ENCODE measurements around the gene LDLRAD4.

Gene LDLRAD4

DNA sequence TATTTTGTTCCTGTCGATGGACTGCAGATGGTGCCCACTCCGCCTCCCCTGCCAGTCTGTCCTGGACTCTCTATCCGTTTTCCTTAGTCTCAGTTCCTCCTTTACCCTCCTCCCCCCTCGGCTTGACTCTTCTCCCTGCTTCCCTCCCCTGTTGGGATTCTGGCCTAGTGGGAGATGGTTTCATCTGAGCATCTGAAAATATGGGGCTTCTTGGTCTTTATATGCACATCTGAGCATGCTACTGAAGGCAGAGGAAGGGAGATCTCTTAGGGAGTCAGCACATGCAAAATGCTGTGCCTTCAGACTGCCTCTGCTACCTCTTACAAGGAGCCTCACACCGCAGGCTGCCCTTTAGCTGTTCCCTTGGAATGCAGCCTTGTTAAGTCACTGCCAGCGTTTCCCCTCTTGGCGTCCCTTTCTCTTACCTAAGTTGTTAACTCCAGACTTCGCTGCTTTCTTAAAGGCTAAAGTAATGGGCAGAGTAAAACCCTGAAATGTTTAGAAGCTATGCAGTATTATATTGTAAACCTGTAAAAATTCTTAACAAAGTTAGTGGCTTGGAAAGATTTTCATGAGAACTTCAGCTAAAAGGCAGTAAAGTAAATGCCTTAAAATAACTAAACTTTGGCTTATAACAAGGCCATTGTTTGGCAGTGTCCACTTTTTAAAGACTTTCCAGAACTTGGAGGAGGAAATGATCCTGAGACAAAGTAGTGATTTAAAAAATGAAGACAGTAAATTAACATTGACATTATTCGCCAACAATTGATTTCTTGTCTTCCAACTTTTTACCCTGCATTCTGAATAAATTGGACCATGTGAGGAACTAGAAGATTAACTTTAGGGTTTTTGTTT, 49.8 kb downstream of the LDLRAD4 start:
- no peak for DNase-seq

DNA sequence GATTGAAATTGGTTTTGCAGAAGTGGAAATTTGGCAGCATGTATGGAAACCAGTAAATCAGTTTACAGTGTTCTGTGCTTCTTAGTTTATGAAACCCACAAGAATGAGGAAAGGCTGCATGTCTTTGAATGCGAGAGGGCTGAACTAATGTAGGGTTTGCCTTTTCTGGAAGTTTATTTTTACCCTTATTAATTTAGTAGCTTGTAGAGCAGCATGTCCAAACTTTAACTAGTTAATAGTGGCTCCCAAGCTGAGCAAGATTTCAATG, 50.4 kb downstream of the LDLRAD4 start:
- no peak for DNase-seq

DNA sequence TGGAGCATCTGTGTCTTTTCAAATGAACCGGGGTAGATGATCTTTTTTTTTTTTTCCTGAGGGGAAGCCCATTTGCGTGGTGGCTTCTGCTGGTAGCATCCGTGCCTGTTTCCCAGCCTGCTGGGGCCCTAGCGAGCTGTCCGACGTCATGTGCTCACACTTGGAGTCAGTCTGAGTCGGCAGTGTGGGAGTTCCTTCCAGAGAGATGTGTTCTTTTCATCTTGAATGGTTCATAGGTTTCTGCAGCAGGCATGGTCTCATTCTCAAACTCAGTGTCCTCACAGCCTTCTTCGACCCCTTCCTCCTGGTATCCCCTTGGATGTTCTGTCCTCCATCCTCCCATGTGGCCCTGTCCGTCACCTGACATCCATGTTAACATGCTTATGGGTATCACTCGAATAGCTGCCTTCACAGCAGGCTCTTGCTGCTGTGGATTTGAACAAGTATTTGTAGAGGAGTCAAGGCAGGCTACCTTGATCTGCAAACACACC, 51.0 kb downstream of the LDLRAD4 start:
- DNase-seq, result no peak

DNA sequence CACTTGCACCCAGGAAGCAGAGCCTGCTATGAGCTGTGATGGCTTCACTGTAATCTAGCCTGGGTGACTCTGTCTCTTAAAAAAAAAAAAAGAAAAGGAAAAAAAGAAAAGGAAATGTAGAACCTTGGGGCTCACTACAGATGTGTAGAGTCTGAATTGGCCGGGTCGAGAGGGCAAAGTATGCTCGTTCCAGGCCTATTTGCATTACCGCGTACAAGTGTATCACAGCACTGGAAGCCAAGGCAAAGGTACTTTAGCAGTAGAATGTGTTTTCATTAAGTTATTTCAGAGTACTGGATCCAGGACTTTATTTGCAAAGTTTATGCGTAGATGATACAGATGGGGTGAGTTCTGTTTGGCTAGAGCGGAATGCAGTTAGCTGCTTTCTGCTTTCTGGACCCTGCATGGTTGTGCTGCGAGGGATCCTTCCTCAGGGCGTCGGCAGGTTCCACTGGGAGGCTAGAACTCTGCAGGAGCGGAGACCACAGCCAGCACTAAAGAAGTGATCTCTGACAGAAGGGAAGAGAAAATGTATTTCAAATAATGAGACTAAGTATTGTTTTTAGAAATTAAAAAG, 51.8 kb downstream of the LDLRAD4 start:
- DNase-seq, result no peak

DNA sequence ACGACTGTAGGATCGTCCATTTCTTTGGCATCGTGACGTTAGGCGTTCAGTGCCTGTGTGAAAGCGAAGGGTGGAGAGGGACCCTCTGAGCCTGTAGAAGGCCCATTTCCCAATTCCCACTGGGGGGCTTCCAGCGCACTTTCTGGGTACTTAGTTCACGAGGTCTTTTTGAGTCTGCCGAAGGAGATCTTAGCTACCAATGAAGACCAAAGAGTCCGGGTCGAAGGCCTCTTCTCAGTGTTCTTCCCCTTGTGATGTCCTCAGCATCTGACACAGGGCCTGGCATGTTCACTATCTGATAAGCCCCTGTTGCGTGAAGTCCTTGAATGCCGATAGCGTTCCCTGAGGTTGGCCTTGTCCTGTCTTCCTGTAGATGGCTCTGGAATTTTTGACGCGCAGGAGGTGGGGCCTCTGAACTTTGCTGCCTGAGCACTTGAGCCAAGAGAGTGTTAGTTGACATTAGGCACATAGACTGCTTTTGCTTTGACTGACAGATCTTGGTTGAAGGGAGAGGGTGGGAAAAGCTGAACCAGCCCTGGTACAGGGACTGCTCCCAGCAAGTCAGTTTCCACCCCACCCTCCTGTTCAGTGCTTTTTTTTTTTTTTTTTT, 52.8 kb downstream of the LDLRAD4 start:
- DNase-seq, result no peak

DNA sequence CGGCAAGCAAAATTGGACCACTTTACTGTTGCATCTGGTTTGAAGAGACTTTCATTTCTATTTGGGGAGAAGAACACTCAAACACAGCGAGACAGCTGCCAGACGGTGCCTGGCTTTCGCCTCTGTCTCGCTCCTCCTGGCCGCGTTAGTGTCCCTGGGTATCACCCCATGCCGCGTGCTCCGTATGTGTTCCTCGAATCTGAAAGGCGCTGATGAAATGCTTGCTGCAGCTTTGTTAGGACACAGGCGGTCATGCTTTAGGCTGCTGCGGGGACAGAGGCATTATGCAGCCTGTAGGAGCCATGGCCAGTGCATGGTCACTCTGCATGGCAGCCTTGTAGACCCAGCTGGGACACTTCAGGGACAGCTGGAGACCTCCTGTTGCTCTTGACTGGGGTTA, 53.9 kb downstream of the LDLRAD4 start:
- no peak for DNase-seq

DNA sequence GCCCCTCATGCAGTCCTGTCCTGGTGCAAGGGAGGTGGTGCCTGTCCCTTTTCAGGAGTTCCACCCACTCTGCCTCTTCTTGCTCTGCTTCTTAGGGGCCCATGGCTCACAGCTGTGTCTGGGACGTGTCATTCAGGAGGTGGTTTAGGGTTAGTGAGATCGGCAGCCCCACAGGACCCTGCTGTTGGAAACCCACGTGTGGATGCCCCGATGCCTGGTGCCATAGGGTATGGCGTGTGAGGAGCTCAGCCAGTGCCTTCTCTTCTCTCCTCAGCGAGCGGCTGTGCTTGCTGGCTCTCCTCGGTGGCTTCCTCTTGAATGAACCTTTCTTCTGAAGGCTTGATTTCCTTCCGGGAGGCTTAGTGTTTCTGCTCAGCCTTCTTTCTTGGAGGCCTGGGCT, 55.2 kb downstream of the LDLRAD4 start:
- no peak for DNase-seq

DNA sequence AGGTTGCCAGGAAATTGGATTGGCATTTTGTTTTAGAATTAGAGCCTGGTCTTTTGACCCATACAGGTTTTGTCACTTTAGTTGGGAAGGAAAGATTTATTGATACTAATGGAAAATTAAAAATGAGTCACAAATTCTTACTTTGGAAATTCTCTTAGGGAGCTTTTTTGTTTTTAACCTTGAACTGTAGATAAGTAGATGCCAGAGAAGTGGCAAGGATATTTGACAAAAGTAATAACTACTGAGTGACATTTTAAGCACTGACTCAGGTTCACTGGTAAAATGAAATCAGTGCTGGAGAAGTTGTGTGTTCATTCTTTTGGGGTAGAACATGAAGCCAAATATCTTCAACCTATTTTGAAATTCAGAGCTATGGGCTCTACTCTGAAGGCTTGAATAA, 56.5 kb downstream of the LDLRAD4 start:
- DNase-seq, result no peak

DNA sequence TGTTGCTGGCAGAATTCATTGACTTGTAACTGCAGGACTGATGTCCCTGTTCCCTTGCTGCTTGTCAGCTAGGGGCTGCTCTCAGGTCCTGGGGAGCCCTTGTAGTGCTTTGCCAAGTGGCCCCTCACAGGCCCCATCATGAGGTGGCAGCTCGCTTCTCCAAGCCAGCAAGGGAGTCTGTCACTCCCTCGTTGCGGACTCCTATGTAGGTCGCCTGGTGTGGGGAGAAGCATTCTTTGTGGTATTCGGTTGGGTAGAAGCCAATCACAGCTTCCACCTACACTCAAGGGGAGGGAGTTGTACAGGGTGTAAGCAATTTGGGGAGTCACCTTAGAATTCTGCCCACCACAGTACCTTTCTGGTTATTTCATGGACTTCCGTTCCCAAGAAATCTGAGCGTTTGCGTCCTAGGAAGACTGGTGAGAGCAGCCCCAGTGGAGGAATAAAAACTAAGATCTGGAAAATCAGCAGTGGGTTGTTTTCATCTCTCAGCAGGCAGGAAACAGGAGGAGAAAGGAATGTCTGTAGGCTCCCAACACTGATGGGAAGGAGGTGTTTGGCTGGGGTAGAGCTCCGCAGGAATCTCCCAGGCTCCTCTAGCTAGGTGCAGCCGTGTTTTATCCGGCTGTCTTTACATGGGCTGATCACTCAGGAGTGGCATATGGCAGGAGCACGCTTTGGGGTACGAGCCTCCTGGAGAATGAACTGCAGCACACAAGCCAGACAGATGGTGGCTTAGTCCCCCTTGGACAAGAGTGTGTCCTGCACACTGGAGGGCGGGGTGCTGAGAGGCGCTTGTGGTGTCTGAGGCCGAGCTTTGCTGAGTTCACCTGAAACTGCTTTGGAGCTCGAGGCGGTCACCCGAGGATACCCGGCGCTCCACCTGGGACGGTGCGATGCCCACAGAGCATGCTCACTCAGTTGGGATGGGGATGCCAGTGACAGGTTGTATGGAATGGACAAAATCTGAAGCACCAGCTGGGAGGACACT, 58.3 kb downstream of the LDLRAD4 start:
- no peak for DNase-seq

DNA sequence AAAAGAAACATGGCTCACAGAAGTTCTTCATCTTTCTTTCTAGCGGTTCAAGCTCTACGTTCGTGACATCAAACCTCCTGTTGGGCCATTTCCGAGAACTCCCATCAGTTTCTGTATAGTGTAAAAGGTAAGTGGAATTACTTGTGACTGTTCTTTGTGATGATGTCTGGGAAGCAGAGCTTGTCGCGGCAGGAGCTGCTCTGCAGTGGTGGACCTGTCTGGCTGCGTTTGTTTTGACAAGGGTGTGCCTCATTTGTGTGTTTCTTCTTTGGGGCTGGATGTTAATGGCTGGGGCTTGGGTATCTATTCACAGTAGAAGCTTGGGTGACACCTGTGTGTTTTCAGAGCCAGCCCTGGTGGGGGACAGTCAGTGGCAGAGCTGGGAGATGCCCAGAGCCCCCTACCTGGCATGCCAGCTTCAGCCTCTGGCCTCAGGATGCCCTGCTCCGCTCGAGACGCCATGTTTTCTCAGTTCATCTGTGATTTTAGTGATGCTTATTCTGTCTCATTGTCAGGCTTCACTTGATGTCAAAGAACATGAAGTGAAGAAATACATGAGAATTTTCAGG, 59.6 kb downstream of the LDLRAD4 start:
- no peak for DNase-seq

DNA sequence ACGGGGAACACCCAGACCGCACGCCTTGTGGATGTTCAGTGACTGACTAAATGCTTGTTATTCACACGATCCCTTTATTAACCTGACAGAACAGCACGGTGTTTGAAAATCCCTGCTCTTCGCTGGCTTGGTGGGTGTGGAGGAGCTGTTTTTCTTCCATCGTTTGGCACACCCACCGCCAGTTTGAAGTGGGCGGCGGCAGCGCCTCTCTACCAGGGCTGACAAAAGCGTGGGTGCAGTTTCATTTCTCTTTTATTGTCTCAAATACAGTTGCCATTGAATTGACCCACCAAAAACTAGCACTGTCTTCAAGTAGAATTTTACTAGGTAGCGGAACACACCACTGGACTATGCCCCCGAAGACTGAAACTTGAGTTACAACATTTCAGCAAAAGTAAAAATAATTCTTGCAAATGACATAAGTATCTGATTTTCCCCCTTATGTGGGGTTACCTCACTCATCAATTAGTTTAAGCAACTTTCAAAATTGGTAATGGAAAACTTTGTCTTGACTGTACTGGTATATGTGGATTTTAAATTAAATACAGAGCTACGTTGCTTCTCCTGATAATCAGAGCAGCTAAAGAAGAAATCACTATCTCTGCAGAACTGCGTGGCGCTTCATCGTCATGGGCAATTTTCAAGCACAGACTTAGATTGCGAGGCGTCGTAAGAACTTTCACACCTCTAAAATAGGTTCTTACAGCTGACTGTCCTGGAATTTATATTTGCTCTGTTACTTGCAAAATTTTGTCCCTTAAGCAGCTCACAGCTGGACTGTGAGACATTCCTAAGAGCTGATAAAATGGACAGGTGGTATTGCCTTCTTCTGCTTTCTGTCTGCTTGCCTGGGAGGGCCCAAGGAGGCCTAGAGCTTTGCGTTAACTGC, 60.9 kb downstream of the LDLRAD4 start:
- no peak for DNase-seq

DNA sequence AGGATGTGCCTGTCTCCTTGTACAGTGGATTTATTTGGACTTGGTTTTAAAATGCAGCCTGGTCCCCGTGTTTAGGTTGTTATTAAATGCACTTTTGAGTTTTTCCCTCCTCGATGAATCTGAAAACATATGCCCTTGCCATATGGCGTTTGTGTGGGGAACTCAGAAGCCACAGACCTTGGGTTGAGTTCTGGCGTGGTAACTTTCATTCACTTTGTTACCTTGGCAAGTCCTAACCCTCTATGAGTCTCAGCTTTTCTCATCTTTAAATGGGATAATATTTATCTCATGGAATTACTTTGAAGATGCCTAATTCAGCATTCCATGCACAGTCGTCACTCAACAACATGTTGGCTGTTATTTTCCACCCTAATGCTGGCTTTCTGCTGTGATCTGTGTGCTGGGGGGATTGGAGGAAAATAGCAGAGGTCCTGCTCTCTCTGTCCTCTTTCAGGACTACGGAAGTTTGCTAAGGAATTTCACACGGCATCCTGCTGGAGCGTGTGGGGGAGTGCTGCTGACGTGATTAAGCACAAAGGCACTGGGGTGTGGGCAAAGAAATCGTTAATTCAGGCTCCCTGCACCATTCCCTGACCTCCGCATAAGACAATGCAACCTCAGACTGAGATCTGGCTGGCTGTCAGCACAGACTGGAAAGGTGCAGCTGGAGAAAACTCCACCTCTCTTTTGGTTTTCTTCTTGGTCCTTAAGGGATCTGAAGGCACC, 61.7 kb downstream of the LDLRAD4 start:
- no peak for DNase-seq

DNA sequence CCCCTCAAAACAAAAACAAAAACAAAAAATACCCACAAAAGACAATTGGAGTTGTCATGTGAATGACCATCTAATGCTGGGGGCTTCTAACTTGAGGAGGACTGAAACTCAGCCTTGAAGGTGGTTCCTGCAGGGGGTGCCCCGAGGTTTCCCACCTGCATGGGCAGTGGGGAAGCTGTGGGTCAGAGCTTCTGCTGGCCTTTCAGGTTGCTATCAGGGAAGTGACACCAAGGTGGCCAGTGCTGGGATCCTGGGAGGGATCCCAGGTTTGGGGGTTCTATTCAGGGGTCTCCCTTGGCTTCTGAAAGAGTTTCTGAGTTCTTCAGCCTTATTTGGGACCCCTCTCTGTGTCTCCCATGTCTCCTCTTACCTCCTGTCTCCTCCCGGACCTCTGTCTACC, 62.8 kb downstream of the LDLRAD4 start:
- no peak for DNase-seq

DNA sequence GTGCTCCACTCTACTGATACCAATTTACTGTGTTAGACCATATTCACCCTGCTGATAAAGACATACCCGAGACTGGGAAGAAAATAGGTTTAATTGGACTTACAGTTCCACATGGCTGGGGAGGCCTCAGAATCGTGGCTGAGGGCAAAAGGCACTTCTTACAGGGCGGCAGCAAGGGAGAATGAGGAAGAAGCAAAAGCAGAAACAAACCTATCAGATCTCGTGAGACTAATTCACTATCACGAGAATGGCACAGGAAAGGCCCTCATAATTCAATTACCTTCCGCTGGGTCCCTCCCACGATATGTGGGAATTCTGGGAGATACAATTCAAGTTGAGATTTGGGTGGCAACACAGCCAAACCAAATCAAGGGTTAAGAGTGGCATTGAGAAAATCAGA, 65.2 kb downstream of the LDLRAD4 start:
- no peak for DNase-seq

DNA sequence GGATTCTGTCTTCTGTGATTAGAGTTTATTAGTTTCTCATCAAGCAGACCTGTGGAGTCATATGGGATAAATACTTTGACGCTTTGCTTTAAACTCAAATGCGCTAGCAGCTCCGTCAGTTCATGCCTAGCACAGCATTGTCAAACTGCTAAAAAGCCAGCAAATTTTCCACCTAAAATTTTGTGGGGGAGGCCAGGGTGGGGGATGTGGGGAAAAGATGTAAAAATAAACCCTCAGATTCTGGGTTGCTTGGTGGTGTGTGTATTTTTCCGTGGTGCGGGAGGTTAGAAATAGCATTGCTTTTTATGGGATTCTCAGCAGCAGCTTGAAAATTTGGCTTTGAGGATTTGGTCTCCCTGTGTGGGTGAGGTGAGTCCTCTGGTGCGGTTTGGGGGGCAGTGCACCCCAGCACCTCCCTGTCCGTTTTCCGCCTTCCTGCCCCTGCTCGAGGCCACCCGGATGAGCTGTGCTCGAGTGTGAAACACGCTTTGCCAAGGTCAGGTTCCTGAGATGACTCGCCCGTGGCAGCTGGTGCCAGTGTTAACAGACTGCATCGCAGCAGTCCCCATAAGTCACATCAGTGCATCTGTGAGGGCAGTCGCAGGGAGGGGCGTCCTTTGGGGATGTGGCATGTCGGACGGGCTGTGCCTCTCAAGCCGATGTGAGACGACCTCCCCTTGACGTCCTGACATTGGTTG, 65.9 kb downstream of the LDLRAD4 start:
- DNase-seq, result no peak

DNA sequence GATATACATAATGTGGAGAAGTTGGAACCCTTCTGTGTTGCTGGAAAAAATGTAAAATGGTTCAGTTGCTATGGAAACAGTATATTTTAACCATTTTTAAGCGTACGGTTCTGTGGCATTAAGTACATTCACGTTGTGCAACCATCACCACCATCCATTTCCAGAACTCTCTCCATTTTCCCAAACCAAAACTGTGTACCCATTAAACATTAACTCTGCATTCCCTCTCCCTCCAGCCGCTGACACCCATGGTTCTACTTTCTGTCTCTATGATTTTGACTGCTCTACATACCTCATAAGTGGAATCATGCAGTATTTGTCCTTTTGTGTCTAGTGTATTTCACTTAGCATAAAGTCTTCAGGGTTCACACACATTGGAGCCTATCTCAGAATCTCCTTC, 67.3 kb downstream of the LDLRAD4 start:
- no peak for DNase-seq

DNA sequence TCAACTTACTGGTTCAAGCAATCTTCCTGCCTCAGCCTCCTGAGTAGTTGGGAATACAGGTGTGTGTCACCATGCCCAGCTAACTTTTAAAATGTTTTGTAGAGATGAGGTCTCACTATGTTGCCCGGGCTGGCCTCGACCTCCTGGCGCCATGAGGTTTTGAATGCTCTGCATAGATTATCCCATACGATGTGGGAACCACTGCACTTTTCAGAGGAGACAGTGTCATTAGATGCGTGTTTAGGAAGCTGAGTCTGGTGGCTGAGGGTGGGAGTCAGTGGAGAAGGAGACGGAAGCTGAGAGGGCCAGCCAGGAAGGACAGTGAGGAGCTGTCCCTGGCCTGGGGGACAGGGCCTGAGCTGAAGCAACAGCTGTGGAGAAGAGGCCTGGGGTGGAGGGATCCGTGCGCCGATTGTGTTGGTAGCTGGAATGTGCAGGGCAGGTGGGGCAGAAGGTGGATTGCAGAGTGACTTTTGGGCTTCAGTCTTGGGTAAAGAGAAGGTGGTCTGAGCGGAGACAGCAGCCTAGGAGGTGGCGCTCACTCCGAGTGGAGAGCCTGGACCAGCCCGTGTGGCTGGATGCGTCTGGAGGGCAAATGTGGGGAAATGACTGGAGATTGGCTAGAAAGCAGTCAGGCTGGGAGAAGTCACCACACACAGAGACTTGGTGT, 68.0 kb downstream of the LDLRAD4 start:
- DNase-seq, result no peak

DNA sequence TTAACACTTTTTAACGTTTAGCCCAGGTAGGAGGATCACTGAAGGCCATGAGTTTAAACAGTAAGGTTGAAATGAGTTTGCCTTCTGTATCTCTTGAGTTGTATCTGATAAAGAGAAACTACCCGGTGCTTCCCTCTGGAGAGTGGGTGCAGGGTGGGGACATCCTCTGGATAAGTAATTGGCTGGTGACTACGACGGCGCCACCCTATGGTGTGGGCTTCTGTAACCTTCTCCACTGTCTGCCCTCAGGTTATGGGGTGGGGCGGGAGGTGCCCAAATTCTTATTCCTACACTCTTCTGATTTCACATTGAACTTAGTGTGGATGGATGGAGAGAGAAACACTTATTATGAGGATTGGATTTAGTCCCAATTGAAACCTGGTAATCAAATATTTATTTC, 68.8 kb downstream of the LDLRAD4 start:
- no peak for DNase-seq

DNA sequence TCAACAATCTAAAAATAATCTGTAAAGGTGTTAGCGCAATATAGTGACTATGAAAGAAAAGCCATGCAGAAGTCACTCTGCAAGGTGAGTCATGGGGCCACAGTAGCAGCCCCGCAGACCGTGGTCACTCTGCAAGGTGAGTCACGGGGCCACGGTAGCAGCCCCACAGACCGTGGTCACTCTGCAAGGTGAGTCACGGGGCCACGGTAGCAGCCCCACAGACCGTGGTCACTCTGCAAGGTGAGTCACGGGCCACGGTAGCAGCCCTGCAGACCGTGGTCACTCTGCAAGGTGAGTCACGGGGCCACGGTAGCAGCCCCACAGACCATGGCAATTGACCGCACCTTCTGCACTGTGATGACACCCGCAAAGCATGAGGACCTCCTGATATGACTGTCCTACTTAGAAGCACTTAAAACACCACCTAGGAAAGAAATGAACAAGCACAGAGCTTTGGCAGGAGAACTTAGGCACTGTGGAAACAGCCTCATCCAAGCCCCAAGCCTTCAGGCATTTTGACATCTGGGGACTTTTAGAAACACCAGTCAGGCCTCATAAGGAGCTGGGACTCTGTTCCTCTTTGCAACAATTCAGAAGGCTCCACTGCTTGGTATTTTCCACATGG, 70.1 kb downstream of the LDLRAD4 start:
- no peak for DNase-seq
